Measurements from ENCODE around the gene ADGRF3. TPM values are rescaled to one million over a fixed set of nuclear protein-coding genes. Genes with fewer than 3 reads are reported as not detected.
"Not testable (repeated sequence)": the region's sequence is repeated elsewhere in the genome, so short reads cannot be mapped to it uniquely, and the experiment has no call there.

ADGRF3 gene
- total and polyA plus RNA-seq, 2 of the 13 experiments (the other 11 are each of a cell fraction or from before 2014, with no cell fraction given), result 0.40 to 1.5 TPM

DNA sequence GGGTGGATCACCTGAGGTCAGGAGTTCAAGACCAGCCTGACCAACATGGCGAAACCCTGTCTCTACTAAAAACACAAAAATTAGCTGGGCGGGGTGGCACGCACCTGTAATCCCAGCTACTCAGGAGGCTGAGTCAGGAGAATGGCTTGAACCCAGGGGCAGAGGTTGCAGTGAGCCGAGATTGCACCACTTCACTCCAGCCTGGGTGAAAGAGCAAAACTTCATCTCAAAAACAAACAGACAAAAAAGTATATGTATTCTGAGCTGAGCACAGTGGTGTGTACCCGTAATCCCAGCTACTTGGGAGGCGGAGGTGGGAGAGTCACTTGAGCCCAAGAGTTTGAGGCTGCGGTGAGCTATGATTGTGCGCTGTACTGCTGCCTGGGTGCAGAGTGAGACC is 15.3 kb downstream of the ADGRF3 start:
- ChIA-PET POLR2A (interaction anchor here (1.4 kb wide), 1 partner anchor 15 kb away, joined by 7 read pairs; the partner anchor contains the start of gene SELENOI), CTCF (ENCODE audit: low intra/inter-chr PET ratio, low total read pairs) (interaction anchor here (1.8 kb wide), 1 partner anchor 138 kb away, joined by 4 read pairs; no protein-coding TSS in a partner anchor)
- not testable (repeated sequence) for H3K4me3 ChIP-seq (replicated peaks in 1 of 3; ENCODE audit: insufficient read depth in 1 of 3, low read depth in 2 of 3, low read length in 3 of 3); H3K4me2 ChIP-seq (ENCODE audit: low read depth, low read length); H3K9me3 ChIP-seq (ENCODE audit: low read length); DNase-seq (ENCODE audit: low spot score); H2AFZ ChIP-seq (ENCODE audit: low read length); H3K36me3 ChIP-seq (replicated peaks in 1 of 2; ENCODE audit: control insufficient read depth in 1 of 2, insufficient read depth in 2 of 2, low read length in 2 of 2); FAIRE-seq; H3K27me3 ChIP-seq (ENCODE audit: control insufficient read depth in 1 of 2, insufficient read depth in 2 of 2, low read length in 2 of 2); H3K9ac ChIP-seq (ENCODE audit: insufficient read depth, low read depth, low read length); ATAC-seq; H3K27ac ChIP-seq (ENCODE audit: extremely low read length, insufficient read depth, low read length); H4K20me1 ChIP-seq (ENCODE audit: insufficient read depth, low read length); H3K79me2 ChIP-seq (ENCODE audit: insufficient read depth, low read length); BruUV-seq (replicated peaks)
- TF ChIP-seq, protein P1, sequence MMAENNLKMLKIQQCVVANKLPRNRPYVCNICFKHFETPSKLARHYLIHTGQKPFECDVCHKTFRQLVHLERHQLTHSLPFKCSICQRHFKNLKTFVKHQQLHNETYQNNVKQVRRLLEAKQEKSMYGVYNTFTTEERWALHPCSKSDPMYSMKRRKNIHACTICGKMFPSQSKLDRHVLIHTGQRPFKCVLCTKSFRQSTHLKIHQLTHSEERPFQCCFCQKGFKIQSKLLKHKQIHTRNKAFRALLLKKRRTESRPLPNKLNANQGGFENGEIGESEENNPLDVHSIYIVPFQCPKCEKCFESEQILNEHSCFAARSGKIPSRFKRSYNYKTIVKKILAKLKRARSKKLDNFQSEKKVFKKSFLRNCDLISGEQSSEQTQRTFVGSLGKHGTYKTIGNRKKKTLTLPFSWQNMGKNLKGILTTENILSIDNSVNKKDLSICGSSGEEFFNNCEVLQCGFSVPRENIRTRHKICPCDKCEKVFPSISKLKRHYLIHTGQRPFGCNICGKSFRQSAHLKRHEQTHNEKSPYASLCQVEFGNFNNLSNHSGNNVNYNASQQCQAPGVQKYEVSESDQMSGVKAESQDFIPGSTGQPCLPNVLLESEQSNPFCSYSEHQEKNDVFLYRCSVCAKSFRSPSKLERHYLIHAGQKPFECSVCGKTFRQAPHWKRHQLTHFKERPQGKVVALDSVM (CRISPR knock-in tag; IDR thresholded peaks at IDR 0.05), result peak; percentile 95
- TF ChIP-seq GFI1 (CRISPR knock-in tag; IDR thresholded peaks at IDR 0.05; ENCODE audit: borderline replicate concordance) (0 out of 2 replicates have a peak, but pooled peaks have one; percentile 25), SALL1 (CRISPR knock-in tag; IDR thresholded peaks at IDR 0.05) (peak; percentile 39; the same call in 1 of the 2 replicates)
- WGBS (ENCODE audit: low lambda C conversion rate), result 48% methylated on average over 8 of the region's 8 CpGs
- intact Hi-C loops (cut with micrococcal nuclease; ENCODE audit: unreplicated experiment), result loop anchor here (2.0 to 5.0 kb wide), 2 partner anchors 15 to 126 kb away; no protein-coding TSS in a partner anchor
- H3K4me1 ChIP-seq (ENCODE audit: insufficient read depth, low read length), result peaks cover 30% of the 10 kb centered on the region
- in situ Hi-C loops (cut with HindIII; ENCODE audit: extremely low pct_ligation_motif_present, low pct_unique_long_range_greater_than_20kb), result loop anchor here (5.0 to 25.0 kb wide), 2 partner anchors 94 to 344 kb away; partner anchors contain the start of gene KIF3C

DNA sequence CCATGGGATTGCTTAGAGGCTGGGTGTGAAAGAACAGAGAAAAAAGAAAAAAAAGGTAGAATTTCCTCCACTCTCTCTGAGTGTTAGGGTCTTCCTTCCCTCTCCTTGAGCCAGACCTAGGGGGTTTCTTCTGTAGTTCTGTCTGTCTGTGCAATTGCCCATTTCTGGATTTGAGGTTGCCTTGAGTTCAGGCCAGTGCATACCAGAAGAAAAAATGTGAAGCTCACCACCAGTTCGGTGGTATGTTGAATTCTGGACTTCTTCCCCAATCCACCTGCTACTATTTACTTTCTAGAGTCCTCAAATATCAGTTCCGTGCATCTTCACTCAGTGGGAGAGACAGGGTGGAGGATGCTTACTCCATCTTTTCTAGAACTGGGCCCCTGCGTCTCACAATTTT is 16.0 kb downstream of the ADGRF3 start:
- no TSS peak for BruUV-seq (replicated peaks)
- Histone ChIP-seq H3K4me3 (replicated peaks in 1 of 3; ENCODE audit: insufficient read depth in 1 of 3, low read depth in 2 of 3, low read length in 3 of 3) (no peak overlapping the region), H3K9me3 (ENCODE audit: low read length) (no peaks in the 10 kb centered on the region), H3K4me2 (ENCODE audit: low read depth, low read length) (peak overlapping the region; percentile 41), H3K27ac (ENCODE audit: extremely low read length, insufficient read depth, low read length) (no peak overlapping the region), H3K36me3 (replicated peaks in 1 of 2; ENCODE audit: control insufficient read depth in 1 of 2, insufficient read depth in 2 of 2, low read length in 2 of 2) (no peaks in the 10 kb centered on the region), H3K9ac (ENCODE audit: insufficient read depth, low read depth, low read length) (no peak overlapping the region), H2AFZ (ENCODE audit: low read length) (no peak overlapping the region), H3K79me2 (ENCODE audit: insufficient read depth, low read length) (no peaks in the 10 kb centered on the region), H4K20me1 (ENCODE audit: insufficient read depth, low read length) (no peaks in the 10 kb centered on the region), H3K4me1 (ENCODE audit: insufficient read depth, low read length) (peaks cover 30% of the 10 kb centered on the region), H3K27me3 (ENCODE audit: control insufficient read depth in 1 of 2, insufficient read depth in 2 of 2, low read length in 2 of 2) (no peaks in the 10 kb centered on the region; a peak in 1 of 5 replicates)
- 20% methylated on average over 3 of the region's 3 CpGs for WGBS (ENCODE audit: low lambda C conversion rate)
- POLR2A ChIA-PET, result interaction anchor here (1.4 kb wide), 1 partner anchor 15 kb away, joined by 7 read pairs; the partner anchor contains the start of gene SELENOI
- intact Hi-C loops (cut with micrococcal nuclease; ENCODE audit: unreplicated experiment) (loop anchor here (1.0 to 5.0 kb wide), 3 partner anchors 14 to 127 kb away; no protein-coding TSS in a partner anchor), in situ Hi-C loops (cut with HindIII; ENCODE audit: extremely low pct_ligation_motif_present, low pct_unique_long_range_greater_than_20kb) (loop anchor here (5.0 to 25.0 kb wide), 2 partner anchors 93 to 343 kb away; partner anchors contain the start of gene KIF3C)
- ATAC-seq (peak; percentile 37), FAIRE-seq (peak; percentile 44), DNase-seq (ENCODE audit: low spot score) (no peak)
- CTCF ChIA-PET (ENCODE audit: low intra/inter-chr PET ratio, low total read pairs), result interaction anchor here (0.7 to 1.8 kb wide), 4 partner anchors 15 to 379 kb away, joined by 3 to 10 read pairs (median 6); no protein-coding TSS in a partner anchor
- TF ChIP-seq SRF (IDR thresholded peaks at IDR 0.05; ENCODE audit: low read depth, low read length) (no peak), HDAC1 (CRISPR knock-in tag; IDR thresholded peaks at IDR 0.05) (0 out of 2 replicates have a peak, but pooled peaks have one; percentile 29)
- TF ChIP-seq, protein P2, sequence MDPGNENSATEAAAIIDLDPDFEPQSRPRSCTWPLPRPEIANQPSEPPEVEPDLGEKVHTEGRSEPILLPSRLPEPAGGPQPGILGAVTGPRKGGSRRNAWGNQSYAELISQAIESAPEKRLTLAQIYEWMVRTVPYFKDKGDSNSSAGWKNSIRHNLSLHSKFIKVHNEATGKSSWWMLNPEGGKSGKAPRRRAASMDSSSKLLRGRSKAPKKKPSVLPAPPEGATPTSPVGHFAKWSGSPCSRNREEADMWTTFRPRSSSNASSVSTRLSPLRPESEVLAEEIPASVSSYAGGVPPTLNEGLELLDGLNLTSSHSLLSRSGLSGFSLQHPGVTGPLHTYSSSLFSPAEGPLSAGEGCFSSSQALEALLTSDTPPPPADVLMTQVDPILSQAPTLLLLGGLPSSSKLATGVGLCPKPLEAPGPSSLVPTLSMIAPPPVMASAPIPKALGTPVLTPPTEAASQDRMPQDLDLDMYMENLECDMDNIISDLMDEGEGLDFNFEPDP (CRISPR knock-in tag; conservative IDR thresholded peaks at IDR 0.05), result 0 out of 2 replicates have a peak, but pooled peaks have one; percentile 54
